Neutrophil (primary cell): Measurements from ENCODE around the gene ISCU.

Experiments
- H3K27ac ChIP-seq: fragments of 200-600 bp; sonication (generic); 2 replicates; pipeline ENCODE4 v1.5.1; 2016; ENCODE audit warnings: mild to moderate bottlenecking, moderate library complexity
- H3K27me3 ChIP-seq: fragments of 200-600 bp; sonication (generic); 2 replicates; pipeline ENCODE4 v1.6.0; 2016; ENCODE audit warnings: mild to moderate bottlenecking
- H3K36me3 ChIP-seq: fragments of 200-600 bp; sonication (generic); 2 replicates; pipeline ENCODE4 v1.5.1; 2017
- H3K4me1 ChIP-seq, 2 experiments: fragments of 200-600 bp in 1 of 2; sonication (generic) in 1 of 2; 1 replicate in 1 of 2; 2 replicates in 1 of 2; pipeline versions ENCODE4 v1.5.1 to v1.6.1; 2013 to 2016; ENCODE audit warnings: low read depth in 1 of 2, low read length in 1 of 2, mild to moderate bottlenecking in 1 of 2, moderate library complexity in 1 of 2; ENCODE audit not compliant: control insufficient read depth in 1 of 2, insufficient read depth in 1 of 2
- H3K4me3 ChIP-seq, 2 experiments: fragments of 200-600 bp in 1 of 2; sonication (generic) in 1 of 2; 1 replicate in 1 of 2; 2 replicates in 1 of 2; pipeline ENCODE4 v1.5.1; 2013 to 2016; ENCODE audit warnings: low read depth in 1 of 2, low read length in 1 of 2, mild to moderate bottlenecking in 1 of 2, moderate library complexity in 1 of 2
- H3K9me3 ChIP-seq: fragments of 200-600 bp; sonication (generic); 2 replicates; pipeline ENCODE4 v1.5.1; 2016
- TF ChIP-seq, protein P1 (sequence below): fragments of 200-600 bp; sonication (generic); IDR thresholded peaks from 2 replicates; pipeline ENCODE4 v1.5.1; 2016; ENCODE audit warnings: antibody characterized with exemption

The ISCU gene

DNA sequence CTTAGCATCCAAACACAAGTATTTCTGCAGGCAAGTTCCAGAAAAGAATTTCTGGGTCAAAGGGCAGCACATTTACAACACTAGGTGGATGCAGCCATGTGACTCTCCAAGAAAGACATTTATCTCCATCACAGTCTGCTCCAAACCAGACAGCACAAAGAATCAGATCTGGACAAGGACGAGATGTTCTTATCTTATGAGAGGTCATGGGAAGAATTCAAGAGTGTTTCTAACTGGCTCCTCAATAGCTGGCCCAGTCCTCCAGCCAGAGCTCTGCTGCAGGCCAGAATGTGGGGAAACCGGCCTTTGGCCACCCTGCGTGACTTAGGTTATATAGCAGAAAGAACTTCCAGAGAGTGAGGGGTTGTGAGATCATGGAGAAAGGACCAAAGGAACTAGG lies 18.1 kb downstream of the ISCU start:
- Histone ChIP-seq H3K4me3 (no peak overlapping the region), H3K27ac (no peak overlapping the region), H3K9me3 (no peaks in the 10 kb centered on the region), H3K36me3 (no peaks in the 10 kb centered on the region), H3K27me3 (no peaks in the 10 kb centered on the region), H3K4me1 (no peaks in the 10 kb centered on the region)
- TF ChIP-seq, protein P1, sequence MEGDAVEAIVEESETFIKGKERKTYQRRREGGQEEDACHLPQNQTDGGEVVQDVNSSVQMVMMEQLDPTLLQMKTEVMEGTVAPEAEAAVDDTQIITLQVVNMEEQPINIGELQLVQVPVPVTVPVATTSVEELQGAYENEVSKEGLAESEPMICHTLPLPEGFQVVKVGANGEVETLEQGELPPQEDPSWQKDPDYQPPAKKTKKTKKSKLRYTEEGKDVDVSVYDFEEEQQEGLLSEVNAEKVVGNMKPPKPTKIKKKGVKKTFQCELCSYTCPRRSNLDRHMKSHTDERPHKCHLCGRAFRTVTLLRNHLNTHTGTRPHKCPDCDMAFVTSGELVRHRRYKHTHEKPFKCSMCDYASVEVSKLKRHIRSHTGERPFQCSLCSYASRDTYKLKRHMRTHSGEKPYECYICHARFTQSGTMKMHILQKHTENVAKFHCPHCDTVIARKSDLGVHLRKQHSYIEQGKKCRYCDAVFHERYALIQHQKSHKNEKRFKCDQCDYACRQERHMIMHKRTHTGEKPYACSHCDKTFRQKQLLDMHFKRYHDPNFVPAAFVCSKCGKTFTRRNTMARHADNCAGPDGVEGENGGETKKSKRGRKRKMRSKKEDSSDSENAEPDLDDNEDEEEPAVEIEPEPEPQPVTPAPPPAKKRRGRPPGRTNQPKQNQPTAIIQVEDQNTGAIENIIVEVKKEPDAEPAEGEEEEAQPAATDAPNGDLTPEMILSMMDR = no peak

DNA sequence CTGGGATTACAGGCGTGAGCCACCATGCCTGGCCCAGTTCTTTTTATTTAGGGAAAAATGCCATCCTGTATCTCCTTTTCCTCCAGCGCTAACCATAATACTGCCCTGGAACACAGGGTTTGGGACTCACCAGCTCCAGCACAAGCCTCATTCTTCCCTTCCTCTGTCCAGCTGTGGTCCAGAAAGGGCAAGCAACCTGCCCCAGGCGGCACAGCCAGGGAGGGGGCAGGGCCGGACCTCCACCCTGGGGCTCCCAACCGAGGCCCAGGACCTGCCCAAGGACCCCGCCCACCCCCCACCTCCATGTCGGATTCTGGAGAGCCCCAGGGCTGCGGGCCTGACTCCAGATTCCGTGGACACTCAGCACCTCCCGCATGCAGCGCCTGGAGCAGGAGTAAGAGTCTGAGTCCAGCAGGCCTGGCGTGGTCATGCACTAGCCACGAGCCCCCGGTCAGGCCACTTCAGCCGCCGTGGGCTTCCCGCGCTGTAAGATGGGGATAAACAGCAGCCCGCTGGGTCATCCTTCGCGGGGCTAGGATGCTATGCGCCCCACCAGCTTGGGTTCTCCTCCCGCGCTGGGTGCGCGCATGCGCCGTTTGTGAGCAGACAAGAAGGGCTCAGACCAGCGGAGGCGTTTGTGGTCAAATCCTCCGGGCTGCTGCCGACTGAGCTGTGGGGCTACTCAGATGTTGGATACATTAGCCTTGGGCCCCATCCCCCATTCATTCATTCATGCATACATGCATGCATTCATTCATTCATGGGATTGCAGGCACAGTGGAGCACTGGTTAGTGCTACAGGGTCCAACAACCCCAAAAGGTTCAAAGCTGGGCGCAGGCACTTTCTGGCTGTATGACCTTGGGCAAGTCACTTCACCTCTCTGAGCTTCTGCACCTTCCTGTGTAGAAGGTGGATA lies 19.2 kb downstream of the ISCU start:
- Histone ChIP-seq H3K36me3 (no peaks in the 10 kb centered on the region), H3K4me1 (no peaks in the 10 kb centered on the region), H3K9me3 (no peaks in the 10 kb centered on the region), H3K27me3 (no peaks in the 10 kb centered on the region), H3K4me3 (no peak overlapping the region), H3K27ac (no peak overlapping the region)
- TF ChIP-seq, protein P1 = no peak

DNA sequence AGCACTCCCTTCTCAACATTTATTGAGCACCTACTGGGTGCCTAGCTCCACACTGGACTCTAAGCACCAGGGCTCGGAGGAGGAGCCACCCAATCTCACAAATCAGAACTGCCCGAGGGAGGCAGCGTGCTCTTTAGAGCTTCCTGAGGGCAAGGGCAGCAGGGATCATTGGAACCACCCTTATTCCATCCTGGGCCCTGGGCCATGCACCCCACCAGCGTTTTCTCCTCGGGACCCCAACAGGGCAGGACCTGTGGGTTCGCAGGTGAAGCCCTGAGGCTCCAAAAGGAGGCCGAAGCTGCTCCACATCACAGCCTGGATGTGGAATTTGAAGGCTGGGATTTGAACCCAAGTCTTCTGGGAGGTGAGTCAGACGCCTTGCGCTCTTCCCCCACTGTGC lies 20.1 kb downstream of the ISCU start:
- H3K27me3 ChIP-seq = no peaks in the 10 kb centered on the region
- no peak overlapping the region for H3K4me3 ChIP-seq
- H3K9me3 ChIP-seq = no peaks in the 10 kb centered on the region
- no peaks in the 10 kb centered on the region for H3K4me1 ChIP-seq
- H3K36me3 ChIP-seq = no peaks in the 10 kb centered on the region
- H3K27ac ChIP-seq = no peak overlapping the region
- TF ChIP-seq, protein P1 = no peak

DNA sequence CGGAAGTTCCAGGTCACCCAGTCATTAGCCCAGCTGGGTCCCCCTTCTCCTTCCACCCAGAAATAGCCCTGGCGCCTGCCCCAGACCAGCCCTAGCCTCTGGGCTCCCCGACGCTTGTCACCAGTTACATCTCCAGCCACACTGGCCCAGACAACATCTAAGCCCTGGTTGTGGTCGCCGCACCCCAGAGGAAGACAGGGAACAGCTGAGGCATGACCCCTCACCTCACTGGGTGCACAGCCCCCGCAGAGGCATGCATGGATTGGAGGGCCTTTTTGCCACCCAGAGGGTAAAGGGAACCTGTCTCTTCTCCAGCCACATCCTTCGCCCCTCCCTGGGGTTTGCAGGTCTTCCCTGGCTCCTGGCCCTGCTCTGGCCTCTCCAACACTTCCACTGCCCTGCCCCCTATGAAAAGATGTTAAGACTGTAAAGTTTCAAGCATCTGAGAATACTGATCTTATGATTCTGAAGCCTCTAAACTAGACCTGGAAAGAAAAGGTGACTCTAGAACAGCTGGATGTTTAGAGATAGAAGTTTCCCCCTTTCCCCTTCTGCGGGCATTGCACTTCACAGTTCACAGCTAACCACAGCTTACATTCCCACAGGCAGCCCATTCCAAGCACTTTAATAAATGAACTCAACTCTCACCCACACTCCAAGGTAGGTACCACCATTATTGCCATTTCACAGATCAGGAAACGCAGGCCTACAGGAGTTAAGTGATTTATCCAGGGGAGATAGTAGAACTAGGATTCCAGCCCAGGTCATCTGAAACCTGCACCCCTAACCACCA lies 20.8 kb downstream of the ISCU start:
- Histone ChIP-seq H3K9me3 (no peaks in the 10 kb centered on the region), H3K4me3 (no peak overlapping the region), H3K4me1 (no peaks in the 10 kb centered on the region), H3K27me3 (no peaks in the 10 kb centered on the region), H3K36me3 (no peaks in the 10 kb centered on the region), H3K27ac (no peak overlapping the region)
- TF ChIP-seq, protein P1 = no peak

DNA sequence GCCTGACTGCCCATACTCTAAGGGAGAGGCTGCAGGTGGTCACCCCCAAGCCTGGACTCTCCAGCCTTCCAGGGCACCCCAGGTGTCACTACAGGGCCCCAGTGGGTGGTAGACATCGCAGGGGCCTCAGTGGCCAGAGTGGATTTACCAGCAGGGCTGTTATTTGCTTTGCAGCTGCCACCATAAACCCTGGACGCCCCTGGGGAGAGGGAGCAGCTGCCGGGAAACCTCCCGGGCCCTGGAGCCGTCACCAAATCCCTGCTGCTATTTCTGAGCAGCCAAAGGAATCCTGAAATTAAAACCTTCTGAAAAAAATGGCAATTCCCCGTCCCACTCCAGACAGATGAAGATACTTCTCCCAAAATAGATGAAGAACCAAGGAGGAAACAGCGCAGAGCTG lies 21.6 kb downstream of the ISCU start:
- H3K9me3 ChIP-seq = no peaks in the 10 kb centered on the region
- no peaks in the 10 kb centered on the region for H3K4me1 ChIP-seq
- TF ChIP-seq, protein P1 = no peak
- H3K36me3 ChIP-seq = no peaks in the 10 kb centered on the region
- H3K27ac ChIP-seq = no peak overlapping the region
- H3K4me3 ChIP-seq = no peak overlapping the region
- H3K27me3 ChIP-seq = no peaks in the 10 kb centered on the region
